HG03342 (cell line): ENCODE data around the gene PEX19.
"Not testable (repeated sequence)": the region's sequence is repeated elsewhere in the genome, so short reads cannot be mapped to it uniquely, and the experiment has no call there.

Source experiments
- ATAC-seq: cut with Tn5 transposase; IDR thresholded peaks from one replicate; pipeline ENCODE4 v1.9.1; 2021; ENCODE audit warnings: mild to moderate bottlenecking, moderate library complexity; ENCODE audit not compliant: unreplicated experiment

The PEX19 gene, protein sequence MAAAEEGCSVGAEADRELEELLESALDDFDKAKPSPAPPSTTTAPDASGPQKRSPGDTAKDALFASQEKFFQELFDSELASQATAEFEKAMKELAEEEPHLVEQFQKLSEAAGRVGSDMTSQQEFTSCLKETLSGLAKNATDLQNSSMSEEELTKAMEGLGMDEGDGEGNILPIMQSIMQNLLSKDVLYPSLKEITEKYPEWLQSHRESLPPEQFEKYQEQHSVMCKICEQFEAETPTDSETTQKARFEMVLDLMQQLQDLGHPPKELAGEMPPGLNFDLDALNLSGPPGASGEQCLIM

DNA sequence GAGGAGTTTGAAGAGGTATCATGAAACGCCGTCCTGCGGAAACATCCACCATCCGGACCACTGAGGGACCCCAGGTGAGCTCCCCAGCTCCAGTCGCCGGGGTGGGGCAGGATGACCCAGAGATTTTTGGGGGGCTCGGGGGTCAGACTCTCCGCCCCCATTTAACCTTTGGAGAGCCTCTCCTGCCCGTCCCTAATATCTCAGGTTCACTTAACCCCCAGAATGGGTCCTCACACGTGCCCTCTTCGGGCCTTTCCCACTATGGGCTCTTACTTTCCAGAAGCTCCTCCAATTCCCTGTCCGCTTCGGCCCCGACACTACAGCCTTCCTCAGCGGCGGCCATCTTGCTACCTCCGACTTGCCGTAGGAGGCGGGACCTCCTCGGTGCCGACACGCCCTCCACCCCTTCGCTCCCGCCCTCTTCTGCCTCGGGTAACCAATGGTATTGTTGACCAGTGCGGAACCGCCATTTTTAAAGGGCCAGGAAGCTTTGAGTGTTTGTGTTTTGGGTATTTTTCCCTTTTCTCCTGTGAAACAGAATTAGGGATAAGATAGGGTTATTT is at the start of gene PEX19:
TSS of gene PEX19 (minus strand) at position 352 of the 563 bp plus-strand sequence. CDS start at position 343, 9 bp downstream.
- peak; percentile 96 for ATAC-seq

DNA sequence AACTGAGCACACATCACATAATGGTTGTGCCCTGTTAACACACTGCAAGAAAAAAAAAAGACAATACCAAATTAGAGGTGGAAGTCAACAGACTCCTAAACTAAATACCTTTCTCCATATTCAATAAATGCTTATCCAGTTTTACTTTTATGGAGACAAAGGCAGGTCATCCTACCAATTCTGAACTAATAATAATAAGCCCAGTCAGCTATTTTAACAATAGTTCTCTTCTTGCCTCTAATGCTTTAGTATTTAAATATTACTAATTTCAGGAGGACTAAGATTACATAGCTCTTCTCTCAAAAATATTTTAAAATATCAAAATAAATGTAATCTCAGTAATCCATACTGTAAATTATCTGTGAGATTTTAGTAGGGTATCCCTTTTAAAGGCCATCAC is 47.6 kb upstream of the PEX19 start:
- no peak for ATAC-seq

DNA sequence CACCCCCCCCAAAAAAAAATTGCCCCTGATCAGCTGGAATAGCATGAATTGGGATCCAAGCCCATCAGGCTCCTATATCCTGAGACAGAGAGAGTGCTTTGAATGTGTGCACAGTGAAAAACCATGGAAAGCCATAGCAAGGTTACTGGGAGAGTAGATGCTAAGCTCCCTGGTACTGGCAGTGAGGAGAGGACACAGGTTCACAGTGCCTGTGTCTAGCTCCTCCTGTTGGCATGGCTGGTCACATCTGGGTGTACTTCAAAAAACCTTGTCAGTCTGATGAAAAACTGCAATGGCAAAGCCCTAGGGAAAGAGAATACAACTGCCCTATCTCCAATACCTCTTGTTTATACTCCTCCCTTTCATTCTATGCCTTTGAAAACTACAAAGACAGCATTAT is 45.2 kb upstream of the PEX19 start:
- no peak for ATAC-seq

DNA sequence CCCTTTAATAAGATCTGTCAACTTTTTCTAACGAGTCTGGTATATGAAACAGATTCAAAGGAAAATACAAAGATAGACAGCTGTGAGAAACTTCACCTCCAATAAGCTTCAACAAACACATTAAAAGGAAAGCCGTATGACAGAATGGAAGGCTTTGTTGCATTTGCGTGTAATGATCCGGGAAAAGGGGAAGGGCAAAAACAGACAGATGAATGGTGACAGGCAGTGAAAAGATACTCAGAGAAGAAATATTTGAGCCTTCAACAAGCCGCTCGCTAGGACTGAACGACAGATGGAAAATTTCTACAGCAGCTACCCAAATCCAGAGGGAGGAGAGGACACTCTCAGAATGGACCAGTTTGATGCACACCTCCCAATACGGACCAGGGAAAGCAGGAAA is 43.3 kb upstream of the PEX19 start:
- ATAC-seq, result no peak

DNA sequence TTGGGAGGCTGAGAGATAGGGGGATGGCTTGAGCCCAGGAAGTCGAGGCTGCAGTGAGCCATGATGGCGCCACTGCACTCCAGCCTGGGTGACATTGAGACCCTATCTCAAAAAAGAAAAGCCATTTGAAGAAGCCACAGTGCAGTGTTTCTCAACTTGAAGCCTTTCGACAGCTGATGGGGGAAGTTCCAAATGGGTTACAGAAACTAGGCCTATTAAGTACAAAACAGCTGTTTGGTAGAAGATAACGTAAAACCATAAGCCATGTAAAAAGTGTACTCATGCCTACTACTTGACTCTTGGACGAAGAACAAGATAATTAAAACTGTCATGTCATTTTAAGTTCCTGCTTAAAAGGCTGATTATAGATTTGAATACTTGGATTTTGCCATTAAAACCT is 41.5 kb upstream of the PEX19 start:
- no peak for ATAC-seq

DNA sequence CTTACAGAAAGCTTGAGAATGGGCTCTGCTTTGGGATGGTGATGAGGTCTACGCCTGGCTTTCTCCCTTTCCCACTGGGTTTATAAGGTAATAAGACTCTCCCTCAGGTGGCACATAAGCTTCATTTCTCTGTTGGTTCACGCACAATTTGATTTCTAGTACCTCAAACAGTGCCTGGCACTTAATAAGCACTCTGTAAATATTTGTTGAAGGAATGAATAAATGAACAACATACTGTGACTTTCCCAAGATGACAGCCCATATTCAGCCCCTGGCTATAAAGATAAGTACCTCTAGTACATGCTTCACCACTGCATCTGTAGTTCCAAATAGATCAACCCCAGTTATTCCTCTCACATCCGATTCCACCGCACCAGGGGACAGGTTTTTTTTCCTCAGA is 40.3 kb upstream of the PEX19 start:
- no peak for ATAC-seq

DNA sequence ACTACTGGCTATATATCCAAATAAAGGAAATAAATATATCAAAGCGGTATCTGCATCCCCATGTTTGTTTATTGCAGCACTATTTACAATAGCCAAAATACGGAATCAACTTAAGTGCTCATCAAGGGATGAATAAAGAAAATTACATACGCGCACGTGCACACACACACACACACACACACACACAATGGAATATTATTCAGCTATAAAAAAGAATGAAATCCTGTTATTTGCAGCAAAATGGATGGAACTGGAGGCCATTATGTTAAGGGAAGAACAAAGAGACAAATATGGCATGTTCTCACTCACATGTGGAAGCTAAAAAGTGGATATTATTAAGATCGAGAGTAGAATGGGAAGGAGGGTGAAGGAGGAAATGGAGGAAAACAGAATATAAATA is 37.9 kb upstream of the PEX19 start:
- no peak for ATAC-seq

DNA sequence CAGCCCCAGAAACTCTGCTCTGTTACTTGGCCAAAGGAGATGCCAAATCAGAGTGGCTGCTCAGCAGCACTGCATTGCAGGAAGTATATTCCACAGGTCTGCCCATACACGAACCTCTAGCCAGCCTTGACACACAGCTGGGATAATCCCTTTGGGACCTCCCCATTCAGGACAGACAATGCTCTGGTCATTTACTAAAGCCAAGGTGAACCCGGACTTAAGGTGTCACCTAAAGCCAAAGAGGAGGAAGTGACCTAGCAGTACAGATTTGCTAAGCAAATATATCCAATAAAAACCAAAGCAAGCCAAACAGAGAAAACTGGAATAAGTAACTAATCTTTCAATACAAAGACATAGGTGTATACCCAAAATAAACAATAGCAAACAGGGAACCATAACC is 30.4 kb upstream of the PEX19 start:
- ATAC-seq, result no peak

DNA sequence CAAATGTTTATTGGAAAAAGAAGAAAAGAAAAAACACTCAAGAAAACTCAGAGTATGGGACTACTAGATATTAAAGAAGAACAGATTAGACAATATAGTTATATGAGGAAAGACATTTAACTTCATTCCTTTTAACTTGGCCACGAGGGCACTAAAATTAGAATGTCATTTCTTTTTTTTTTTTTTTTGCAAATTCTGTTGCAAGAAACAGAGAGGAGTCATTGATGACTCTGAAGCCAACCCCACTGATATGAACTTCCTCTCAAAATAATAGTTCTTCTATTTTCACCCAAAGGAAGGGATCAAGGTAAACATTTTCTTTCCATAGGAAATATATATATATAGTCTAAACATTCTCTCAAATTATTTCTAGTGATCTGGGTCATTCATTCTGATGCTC is 24.6 kb upstream of the PEX19 start:
- ATAC-seq, result no peak

DNA sequence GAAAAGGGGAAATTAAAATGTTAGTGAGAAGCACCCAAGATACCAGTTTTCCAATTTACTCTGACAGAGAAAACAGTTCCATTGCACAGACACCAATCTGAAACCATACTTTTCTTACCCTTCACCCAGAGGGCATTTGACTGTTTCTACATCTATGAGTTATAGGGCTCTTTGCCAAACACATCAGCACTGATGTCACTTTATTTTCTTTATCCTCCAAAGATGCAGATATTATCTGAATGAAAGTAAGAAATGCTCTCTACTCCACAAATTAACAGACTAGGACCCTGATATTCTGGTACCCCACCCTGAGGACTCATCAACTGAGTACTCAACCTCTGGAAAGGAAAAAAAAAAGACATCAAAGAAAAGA is 24.2 kb upstream of the PEX19 start:
- no peak for ATAC-seq

DNA sequence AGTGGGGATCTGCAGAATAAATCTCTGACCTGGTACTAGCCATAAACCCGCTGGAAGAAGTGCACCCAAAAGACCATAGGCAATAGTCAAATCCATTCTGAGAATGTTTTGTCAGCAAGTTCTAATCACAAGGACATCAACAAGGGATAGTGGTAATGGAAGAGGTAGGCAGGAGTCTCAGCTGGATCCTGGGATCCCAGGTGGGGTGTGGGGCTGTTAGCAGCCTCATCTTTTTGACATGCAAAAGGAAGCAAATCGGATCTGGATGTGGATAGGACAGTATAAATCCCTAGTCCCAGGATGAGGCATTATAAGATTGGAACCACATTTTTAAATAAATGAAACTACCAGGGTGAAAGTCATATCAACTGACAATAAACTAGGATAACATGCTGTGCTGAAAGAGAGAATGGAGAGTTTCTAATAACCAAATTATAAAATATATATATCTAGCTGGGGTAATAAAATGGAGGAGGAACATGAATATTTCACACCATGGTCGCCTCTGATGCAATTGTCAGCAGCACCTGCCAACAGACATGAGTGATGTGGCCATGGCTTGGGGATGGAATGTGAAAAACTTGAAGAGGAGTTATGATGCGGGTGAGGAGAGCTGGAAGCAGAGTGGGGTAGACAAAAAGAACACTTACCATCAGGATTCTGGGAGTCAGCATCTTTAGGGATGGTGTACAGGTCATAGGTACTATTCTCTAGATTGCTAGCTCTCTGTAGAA is 23.7 kb upstream of the PEX19 start:
- ATAC-seq, result no peak

DNA sequence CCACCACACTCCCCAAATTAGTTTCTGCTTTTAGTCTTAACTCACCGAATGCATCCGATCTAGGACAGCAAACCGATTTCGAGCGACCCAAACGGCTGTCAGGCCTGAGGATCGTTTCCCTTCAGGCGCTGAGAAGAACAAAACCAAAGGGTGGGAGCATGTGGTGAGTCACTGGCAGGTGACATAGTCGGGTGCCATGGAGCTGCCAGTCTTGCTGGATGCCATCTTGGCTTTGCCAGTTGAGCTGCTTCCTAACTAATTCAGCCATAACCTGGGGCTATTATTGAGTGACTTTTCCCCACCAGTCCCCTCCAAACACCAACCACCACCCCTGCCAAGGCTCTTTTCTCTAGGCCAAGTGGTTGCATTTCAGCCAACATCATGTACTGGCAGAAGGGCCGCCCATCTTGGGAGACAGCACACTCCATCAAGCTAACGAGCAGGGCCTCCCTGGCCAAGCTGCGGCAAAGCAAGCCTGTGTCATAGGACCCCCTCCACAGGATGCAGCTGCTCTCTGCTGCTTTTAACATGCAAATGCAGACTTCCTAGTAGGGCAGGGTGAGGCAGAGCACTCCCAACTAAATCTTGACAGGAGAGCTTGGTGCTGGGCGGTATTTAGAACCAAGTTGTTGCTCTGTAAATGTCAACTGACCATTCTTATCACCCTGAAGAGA is 22.3 kb upstream of the PEX19 start:
- no peak for ATAC-seq

DNA sequence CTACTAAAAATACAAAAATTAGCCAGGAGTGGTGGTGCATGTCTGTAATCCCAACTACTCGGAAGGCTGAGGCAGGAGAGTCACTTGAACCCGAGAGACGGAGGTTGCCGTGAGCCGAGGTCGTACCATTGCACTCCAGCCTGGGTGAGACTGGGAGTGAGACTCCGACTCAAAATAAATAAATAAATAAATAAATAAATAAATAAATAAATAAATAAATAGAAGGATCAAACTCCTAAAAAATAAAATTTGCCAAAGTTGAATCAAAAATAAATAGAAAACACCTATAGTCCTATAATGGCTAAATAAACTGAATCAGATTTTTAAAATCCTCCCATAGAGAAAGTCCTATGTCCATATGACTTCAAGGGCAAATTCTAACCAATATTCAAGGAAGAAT is 15.2 kb upstream of the PEX19 start:
- ATAC-seq, result no peak

DNA sequence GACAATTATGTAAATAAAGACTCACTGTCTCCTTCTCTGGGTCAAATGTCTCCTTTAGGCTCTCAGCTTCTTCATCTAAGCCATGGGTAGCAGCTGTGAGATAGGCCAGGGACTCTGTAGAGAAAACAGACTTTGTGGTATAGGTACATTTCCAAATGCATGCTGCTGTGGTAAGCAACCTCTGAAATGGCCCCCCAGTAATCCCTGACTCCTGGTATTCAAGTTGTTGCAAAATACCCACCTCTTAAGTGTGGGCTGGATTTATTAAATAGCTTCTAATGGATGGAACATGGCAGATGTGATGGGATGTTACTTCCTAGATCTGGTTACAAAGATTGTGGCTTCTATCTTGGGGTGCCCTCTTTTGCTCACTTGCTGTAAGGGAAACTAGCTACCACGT is 11.1 kb upstream of the PEX19 start:
- ATAC-seq, result no peak

DNA sequence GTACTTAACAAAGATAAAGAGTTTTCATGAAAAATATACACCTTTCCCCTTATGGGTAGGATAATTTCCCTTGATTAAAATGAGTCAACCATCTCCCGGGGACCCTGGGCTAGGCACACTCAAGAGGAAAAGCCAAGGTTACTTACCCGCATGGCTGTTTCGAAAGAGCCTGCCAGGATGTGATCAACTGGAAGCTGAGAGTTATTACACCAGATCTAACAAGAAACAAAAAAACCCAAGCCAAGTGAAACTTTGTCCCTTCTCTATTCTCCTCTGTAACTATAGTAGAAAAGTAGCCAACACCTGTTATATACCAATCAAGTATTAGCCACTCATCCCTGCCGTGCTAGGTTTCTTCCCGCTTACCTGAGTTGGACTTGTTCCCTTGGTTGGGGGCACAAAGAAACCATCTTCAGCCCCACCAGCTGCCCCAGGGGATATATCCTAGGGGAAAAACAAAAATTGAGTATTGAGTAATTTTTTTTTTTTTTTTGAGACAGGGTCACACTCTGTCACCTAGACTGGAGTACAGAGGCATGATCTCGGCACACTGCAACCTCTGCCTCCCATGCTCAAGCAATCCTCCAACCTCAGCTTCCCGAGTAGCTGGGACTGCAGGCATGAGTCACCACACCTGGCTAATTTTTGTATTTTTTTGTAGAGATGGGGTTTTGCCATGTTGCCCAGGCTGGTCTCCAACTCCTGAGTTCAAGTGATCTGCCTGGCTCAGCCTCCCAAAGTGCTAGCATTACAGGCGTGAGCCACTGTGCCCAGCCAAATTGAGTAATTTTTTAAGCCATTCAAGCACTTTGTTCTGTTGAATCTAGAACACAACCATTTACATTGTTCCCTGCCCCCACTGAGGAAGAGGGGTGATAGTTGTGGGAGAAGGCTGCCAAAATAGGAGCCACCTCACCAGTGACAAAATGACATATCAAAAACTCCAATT is 8.4 kb upstream of the PEX19 start:
- no peak for ATAC-seq

DNA sequence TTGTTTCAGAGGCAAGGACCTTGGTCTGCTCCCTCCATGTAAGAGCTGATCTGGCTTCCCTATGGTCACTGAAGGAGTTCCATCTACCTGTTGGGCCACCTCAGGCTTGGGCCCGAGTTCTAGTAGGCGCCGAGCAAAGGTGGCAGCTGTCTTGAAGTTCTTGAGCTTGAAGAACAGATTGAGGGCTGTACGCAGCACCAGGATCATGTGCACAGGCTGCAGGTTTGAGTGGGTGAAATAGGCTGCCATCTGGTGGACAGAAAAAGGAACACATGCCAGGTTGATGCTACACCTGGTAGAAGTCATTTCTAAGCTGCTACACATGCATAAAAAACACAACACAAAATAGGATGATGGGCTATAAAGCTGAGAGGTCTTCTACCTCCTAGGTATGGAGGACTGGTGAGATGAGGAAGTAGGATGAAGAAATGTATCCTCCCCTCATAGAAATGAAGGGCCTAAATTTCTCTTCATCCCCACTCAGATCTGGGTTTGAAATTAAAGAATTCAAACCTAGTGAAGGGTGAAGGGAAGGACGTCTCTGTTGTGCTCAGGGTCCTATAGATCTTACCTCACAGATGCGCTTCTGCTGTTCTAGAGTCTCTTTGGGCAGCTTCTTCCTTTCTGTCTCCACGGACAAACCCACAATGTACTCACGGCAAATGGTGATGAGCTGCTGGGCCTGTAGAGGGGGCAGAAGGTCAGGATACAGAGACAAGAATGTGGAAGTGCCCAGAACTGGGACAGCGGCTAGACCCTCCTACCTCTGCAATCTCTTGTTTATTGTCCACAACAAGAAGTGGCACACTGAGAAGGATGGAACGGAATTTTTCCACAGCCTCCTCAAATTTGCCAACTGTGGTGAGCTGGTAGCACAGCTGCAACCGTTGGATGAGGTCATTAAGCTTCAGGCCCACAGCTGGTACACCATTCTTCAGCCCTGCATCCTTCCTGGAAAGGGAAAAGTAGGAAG is 6.6 kb upstream of the PEX19 start:
- peak; percentile 67 for ATAC-seq

DNA sequence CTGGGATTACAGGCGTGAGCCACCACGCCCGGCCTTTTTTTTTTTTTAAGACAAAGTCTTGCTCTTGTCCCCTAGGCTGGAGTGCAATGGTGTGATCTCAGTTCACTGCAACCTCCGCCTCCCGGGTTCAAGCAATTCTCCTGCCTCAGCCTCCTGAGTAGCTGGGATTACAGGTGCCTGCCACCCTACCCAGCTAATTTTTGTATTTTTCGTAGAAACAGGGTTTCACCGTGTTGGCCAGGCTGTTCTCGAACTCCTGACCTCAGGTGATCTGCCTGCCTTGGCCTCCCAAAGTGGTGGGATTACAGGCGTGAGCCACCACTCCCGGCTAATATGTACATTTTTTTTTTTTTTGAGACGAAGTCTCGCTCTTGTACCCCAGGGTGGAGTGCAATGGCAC is 2.8 kb upstream of the PEX19 start:
- not testable (repeated sequence) for ATAC-seq

DNA sequence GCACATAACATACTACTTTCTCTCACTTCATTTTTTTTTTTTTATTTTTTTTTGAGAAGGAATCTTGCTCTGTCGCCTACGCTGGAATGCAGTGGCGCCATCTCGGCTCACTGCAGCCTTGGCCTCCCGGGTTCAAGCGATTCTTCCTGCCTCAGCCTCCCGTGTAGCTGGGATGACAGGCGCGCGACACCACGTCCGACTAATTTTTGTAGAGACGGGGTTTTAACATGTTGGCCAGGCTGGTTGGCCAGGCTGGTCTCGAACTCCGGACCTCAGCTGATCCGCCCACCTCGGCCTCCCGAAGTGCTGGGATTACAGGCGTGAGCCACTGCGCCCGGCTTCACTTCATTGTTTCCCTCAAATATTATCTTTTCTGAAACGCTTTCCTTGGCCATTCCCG is 573 bp upstream of the PEX19 start:
- no peak for ATAC-seq

DNA sequence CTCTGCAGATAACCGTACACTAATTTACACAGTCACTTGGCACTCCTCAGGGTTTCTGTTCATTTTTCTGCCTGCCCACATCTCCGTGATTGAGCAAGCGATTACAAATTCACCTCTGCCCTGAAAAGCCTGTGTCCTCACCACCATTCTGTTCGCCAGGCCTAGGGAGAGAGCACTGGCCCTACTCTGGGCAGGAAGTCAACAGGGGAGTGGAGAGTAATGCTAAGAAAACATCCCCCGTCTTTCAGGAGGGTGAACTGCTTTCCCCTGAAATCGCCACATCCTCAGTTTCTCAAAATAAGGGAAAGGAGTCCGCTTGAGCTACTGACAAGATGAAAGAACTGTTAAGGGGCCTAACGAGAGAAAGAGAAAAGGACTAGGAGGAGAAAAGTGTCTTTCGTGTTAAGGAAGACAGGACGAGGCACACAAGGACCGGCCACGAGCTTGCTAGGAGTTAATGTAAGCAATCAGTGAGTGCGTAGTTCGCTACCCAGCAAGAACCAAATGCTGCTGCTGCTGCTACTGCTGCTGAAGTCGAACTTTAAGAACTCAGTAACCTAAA is 632 bp downstream of the PEX19 start:
- ATAC-seq, result peak; percentile 13
